GM12801 (cell line): ENCODE results near the gene SSBP2.

ENCODE experiments used
- TF ChIP-seq, protein P1 (sequence below): IDR thresholded peaks from one replicate; pipeline ENCODE4 v1.5.1; 2011; ENCODE audit warnings: control low read depth; ENCODE audit not compliant: insufficient read length; ENCODE audit errors: extremely low read depth

SSBP2 gene

DNA sequence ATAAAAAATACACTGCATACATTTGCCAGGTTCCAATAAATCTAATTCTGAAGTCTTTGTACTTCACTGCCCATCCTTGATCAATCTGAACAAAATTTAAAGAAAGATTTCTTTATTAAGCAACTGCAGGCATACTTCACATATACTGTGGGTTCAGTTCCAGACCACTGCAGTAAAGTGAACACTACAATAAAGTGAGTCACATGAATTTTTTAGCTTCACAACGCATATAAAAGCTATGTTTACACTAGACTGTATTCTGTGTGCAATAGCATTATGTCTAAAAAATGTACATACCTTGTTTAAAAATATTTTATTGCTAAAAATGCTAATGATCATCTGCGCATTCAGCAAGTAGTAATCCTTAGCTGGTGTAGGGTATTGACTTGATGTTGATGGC lies 52.1 kb downstream of the SSBP2 start:
- TF ChIP-seq, protein P1, sequence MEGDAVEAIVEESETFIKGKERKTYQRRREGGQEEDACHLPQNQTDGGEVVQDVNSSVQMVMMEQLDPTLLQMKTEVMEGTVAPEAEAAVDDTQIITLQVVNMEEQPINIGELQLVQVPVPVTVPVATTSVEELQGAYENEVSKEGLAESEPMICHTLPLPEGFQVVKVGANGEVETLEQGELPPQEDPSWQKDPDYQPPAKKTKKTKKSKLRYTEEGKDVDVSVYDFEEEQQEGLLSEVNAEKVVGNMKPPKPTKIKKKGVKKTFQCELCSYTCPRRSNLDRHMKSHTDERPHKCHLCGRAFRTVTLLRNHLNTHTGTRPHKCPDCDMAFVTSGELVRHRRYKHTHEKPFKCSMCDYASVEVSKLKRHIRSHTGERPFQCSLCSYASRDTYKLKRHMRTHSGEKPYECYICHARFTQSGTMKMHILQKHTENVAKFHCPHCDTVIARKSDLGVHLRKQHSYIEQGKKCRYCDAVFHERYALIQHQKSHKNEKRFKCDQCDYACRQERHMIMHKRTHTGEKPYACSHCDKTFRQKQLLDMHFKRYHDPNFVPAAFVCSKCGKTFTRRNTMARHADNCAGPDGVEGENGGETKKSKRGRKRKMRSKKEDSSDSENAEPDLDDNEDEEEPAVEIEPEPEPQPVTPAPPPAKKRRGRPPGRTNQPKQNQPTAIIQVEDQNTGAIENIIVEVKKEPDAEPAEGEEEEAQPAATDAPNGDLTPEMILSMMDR, result no peak

DNA sequence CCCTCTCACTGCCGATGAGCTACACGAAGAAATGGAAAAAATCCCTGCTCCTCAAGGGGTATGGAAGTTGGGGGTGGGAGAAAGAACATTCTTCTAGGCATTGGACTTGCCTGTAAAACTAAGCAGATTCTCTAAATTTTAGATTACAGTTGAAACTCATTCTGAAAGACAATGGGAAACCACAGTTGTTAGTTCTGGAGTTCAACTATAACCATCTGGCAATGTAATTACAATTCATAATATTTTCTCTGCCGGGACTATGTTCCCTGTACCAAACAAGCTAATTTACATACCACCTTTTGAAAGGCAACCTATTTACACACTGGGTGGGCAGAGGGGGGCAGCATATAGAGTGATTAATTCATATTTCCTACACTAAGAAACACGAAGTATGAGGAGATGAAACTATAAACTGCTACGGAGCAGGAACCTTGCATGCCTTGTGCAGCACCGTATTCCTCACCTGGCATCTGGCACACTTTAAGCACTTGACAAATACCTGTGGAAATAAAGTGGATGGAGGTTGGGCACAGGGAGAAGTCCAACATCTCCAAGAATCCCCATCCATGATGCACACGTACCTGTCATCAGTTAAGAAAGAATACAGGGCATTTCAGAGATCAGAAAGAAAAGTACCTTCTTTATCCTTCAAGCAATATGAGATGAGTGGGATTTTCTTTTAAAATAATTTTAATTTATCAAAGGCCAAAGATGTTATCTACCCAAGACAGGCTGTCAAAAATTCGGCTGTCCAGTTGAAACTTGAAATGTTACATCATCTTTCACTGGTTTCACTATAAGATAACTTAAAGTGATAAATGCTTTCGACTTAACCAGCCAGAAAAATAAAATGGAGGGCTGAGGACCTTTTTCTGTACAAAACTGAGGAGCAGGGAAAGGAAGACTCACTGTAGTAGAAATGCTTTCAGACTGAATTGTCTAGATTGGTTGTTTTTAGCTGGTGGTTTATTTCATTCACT lies 54.2 kb downstream of the SSBP2 start:
- TF ChIP-seq, protein P1, result no peak

- TF ChIP-seq, protein P1, result no peak
Observed at GRCh38 chr5:81694726-81695125, 56.2 kb downstream of the SSBP2 start.

DNA sequence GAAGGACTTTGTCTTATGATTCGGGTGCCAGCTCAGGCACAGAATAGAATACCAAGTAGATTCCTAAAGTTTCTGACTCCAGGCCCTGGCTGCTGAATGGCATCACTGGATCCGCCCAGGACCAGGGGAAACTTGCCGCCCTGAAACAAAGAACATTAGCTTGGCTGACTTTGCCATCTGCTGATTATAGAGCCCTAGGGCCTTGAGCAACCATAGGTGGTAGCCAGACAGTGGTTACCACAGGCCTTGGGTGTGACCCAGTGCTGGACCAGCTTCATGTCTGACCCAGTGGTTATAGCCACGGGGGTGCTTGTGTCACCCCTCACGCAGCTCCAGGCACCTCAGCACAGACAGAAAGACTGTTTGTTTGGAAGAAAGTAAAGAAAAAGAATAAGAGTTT lies 62.7 kb downstream of the SSBP2 start:
- TF ChIP-seq, protein P1, result no peak

- TF ChIP-seq, protein P1, result no peak
Observed at GRCh38 chr5:81687292-81687691, 63.6 kb downstream of the SSBP2 start.

DNA sequence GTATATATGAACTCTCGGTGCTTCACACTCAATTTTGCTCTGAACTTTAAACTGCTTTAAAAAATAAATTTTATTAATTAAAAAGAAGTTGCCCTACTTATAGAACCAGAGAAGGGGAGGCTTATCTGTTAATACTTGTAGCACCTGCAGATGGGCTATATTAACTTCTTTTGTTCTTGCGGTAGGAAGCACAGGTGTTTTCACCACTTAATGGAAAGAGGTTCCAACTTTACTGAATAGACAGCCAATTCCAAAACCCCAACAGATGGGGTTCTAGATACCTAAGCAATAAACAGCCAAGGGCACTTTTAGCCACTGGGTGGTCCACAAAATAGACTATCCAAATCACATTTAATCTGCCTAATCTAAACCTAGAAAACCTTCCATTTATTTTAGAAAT lies 65.4 kb downstream of the SSBP2 start:
- TF ChIP-seq, protein P1, result no peak

DNA sequence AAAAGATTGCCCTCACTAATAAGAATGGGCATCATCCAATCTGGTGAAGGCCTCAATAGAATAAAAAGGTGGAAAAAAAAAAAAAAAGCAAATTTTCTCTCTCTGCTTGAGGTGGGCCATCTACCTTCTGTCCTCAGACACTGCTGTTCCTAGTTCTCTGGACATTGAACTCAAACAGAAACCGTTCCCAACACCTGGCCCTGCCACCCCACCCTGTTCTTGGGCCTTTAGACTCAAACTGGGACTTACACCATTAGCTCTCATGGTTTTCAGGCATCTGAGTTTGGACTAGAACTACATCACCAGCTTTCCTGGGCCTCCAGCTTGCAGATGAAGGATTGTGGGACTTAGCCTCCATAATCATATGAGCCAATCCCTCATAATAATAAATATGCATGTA lies 71.0 kb downstream of the SSBP2 start:
- TF ChIP-seq, protein P1, result no peak
